ENCODE results near the gene CBX7. TPM values are rescaled to one million over a fixed set of nuclear protein-coding genes. Genes with fewer than 3 reads are reported as not detected.

CBX7 gene
- total and polyA plus RNA-seq, 2 donors (not counting 3 experiments of a cell fraction or from before 2014, with no cell fraction given) = 3.4 to 7.1 TPM

GRCh38 chr22:39153220-39153717 is 789 bp upstream of the CBX7 start:
- Histone ChIP-seq H3K27ac (ENCODE audit: insufficient read depth, low read depth, low read length) (no peak overlapping the region), H4K20me1 (replicated peaks; ENCODE audit: control insufficient read depth, extremely low read depth, insufficient read depth, low read length) (no peaks in the 10 kb centered on the region), H3K79me2 (ENCODE audit: control insufficient read depth, insufficient read depth, low read length) (no peaks in the 10 kb centered on the region), H3K27me3 (ENCODE audit: control insufficient read depth in 2 of 2, insufficient read depth in 2 of 2, low read length in 2 of 2) (peaks cover 24 to 32% of the 10 kb centered on the region in 2 experiments), H3K4me2 (ENCODE audit: insufficient read depth, low read length) (peak overlapping the region; percentile 14), H3K9me3 (replicated peaks; ENCODE audit: control insufficient read depth, insufficient read depth, low read length) (no peaks in the 10 kb centered on the region), H3K36me3 (ENCODE audit: control insufficient read depth in 2 of 2, extremely low read depth in 1 of 2, insufficient read depth in 2 of 2, low read length in 2 of 2) (no peaks in the 10 kb centered on the region), H3K9ac (replicated peaks; ENCODE audit: extremely low read depth, insufficient read depth, low read length) (no peak overlapping the region), H2AFZ (ENCODE audit: low read depth, low read length) (peak overlapping the region; percentile 47), H3K4me3 (replicated peaks in 1 of 3; ENCODE audit: insufficient read depth in 1 of 3, low read depth in 1 of 3, low read length in 3 of 3) (peak overlapping the region in 2 of 3 experiments; percentile 14 to 25), H3K9me1 (replicated peaks; ENCODE audit: control insufficient read depth, extremely low read depth, insufficient read depth, low read length) (no peaks in the 10 kb centered on the region), H3K4me1 (ENCODE audit: control insufficient read depth, extremely low read depth, insufficient read depth, low read length) (no peaks in the 10 kb centered on the region)
- no peak for TF ChIP-seq MYC (IDR thresholded peaks at IDR 0.05; ENCODE audit: low read depth, low read length)
- TF ChIP-seq EZH2 (IDR thresholded peaks at IDR 0.05; ENCODE audit: borderline replicate concordance, low read depth, low read length, severe bottlenecking) = peak; percentile 71
- ChIA-PET CTCF (interaction anchor here (1.0 to 1.4 kb wide), 3 partner anchors 18 to 166 kb away, joined by 3 to 4 read pairs (median 3); partner anchors contain the start of gene RPL3), POLR2A (interaction anchor here (0.6 to 2.8 kb wide), 4 partner anchors 32 to 166 kb away, joined by 3 to 14 read pairs (median 3); partner anchors contain the start of gene RPL3)
- FAIRE-seq (no peak), DNase-seq (ENCODE audit: low read depth, low spot score) (no peak)
- intact Hi-C loops (cut with micrococcal nuclease) (loop anchor here (1.0 kb wide), 1 partner anchor 21 kb away; no protein-coding TSS in a partner anchor), dilution Hi-C loops (cut with MboI; ENCODE audit: extremely low pct_ligation_motif_present, low sequenced_read_pairs) (no loop called here)
- BruUV-seq (replicated peaks) = no TSS peak

GRCh38 chr22:39152024-39152510 is 413 bp downstream of the CBX7 start:
- ChIA-PET POLR2A (interaction anchor here (1.2 to 2.8 kb wide), 3 partner anchors 160 to 167 kb away, joined by 3 to 14 read pairs (median 3); partner anchors contain the start of gene RPL3), CTCF (interaction anchor here (0.7 to 1.4 kb wide), 4 partner anchors 16 to 164 kb away, joined by 3 to 4 read pairs (median 3); no protein-coding TSS in a partner anchor)
- Histone ChIP-seq H3K4me3 (replicated peaks in 1 of 3; ENCODE audit: insufficient read depth in 1 of 3, low read depth in 1 of 3, low read length in 3 of 3) (peak overlapping the region in 2 of 3 experiments; percentile 62 to 67), H3K4me2 (ENCODE audit: insufficient read depth, low read length) (peak overlapping the region; percentile 71), H2AFZ (ENCODE audit: low read depth, low read length) (peak overlapping the region; percentile 67), H4K20me1 (replicated peaks; ENCODE audit: control insufficient read depth, extremely low read depth, insufficient read depth, low read length) (no peaks in the 10 kb centered on the region), H3K9me1 (replicated peaks; ENCODE audit: control insufficient read depth, extremely low read depth, insufficient read depth, low read length) (no peaks in the 10 kb centered on the region), H3K9ac (replicated peaks; ENCODE audit: extremely low read depth, insufficient read depth, low read length) (no peak overlapping the region), H3K9me3 (replicated peaks; ENCODE audit: control insufficient read depth, insufficient read depth, low read length) (no peaks in the 10 kb centered on the region), H3K4me1 (ENCODE audit: control insufficient read depth, extremely low read depth, insufficient read depth, low read length) (no peaks in the 10 kb centered on the region), H3K27me3 (ENCODE audit: control insufficient read depth in 2 of 2, insufficient read depth in 2 of 2, low read length in 2 of 2) (peaks cover 24 to 25% of the 10 kb centered on the region in 2 experiments), H3K27ac (ENCODE audit: insufficient read depth, low read depth, low read length) (no peak overlapping the region), H3K36me3 (ENCODE audit: control insufficient read depth in 2 of 2, extremely low read depth in 1 of 2, insufficient read depth in 2 of 2, low read length in 2 of 2) (no peaks in the 10 kb centered on the region), H3K79me2 (ENCODE audit: control insufficient read depth, insufficient read depth, low read length) (no peaks in the 10 kb centered on the region)
- TF ChIP-seq EZH2 (IDR thresholded peaks at IDR 0.05; ENCODE audit: borderline replicate concordance, low read depth, low read length, severe bottlenecking) (no peak), POLR2A (IDR thresholded peaks at IDR 0.05; ENCODE audit: low read depth, low read length) (no peak), CTCF (IDR thresholded peaks at IDR 0.05; ENCODE audit: extremely low read depth in 1 of 2, insufficient read depth in 1 of 2, low read depth in 1 of 2, low read length in 2 of 2) (no peak)
- BruUV-seq (replicated peaks) = no TSS peak
- DNase-seq (ENCODE audit: low read depth, low spot score) (no peak), FAIRE-seq (no peak)
- intact Hi-C loops (cut with micrococcal nuclease) (no loop called here), dilution Hi-C loops (cut with MboI; ENCODE audit: extremely low pct_ligation_motif_present, low sequenced_read_pairs) (no loop called here)

Measured in endothelial cell of umbilical vein (primary cell).